ENCODE results near the gene C4orf50.

Gene C4orf50

GRCh38 chr4:5943561-5943960, 74.7 kb downstream of the C4orf50 start:
- DNase-seq (ENCODE audit: low read depth, low spot score), result no peak

- DNase-seq (ENCODE audit: low read depth, low spot score), result no peak
Measured at GRCh38 chr4:5942947-5943346, 75.3 kb downstream of the C4orf50 start.

- DNase-seq (ENCODE audit: low read depth, low spot score), result no peak
Measured at GRCh38 chr4:5941601-5942000, 76.6 kb downstream of the C4orf50 start.

GRCh38 chr4:5940470-5941203, 77.6 kb downstream of the C4orf50 start:
- no peak for DNase-seq (ENCODE audit: low read depth, low spot score)

- DNase-seq (ENCODE audit: low read depth, low spot score), result no peak
Measured at GRCh38 chr4:5933996-5934831, 84.0 kb downstream of the C4orf50 start.

- no peak for DNase-seq (ENCODE audit: low read depth, low spot score)
Measured at GRCh38 chr4:5933116-5933515, 85.1 kb downstream of the C4orf50 start.

GRCh38 chr4:5932035-5932568, 86.1 kb downstream of the C4orf50 start:
- no peak for DNase-seq (ENCODE audit: low read depth, low spot score)

GRCh38 chr4:5931526-5931925, 86.7 kb downstream of the C4orf50 start:
- DNase-seq (ENCODE audit: low read depth, low spot score), result no peak

- no peak for DNase-seq (ENCODE audit: low read depth, low spot score)
Measured at GRCh38 chr4:5930876-5931275, 87.4 kb downstream of the C4orf50 start.

- DNase-seq (ENCODE audit: low read depth, low spot score), result no peak
Measured at GRCh38 chr4:5930456-5930855, 87.8 kb downstream of the C4orf50 start.

- DNase-seq (ENCODE audit: low read depth, low spot score), result no peak
Measured at GRCh38 chr4:5928844-5929420, 89.3 kb downstream of the C4orf50 start.

- DNase-seq (ENCODE audit: low read depth, low spot score), result no peak
Measured at GRCh38 chr4:5928274-5928673, 90.0 kb downstream of the C4orf50 start.

- no peak for DNase-seq (ENCODE audit: low read depth, low spot score)
Measured at GRCh38 chr4:5927747-5928146, 90.5 kb downstream of the C4orf50 start.

GRCh38 chr4:5927116-5927515, 91.1 kb downstream of the C4orf50 start:
- DNase-seq (ENCODE audit: low read depth, low spot score), result no peak

GRCh38 chr4:5926598-5926997, 91.6 kb downstream of the C4orf50 start:
- DNase-seq (ENCODE audit: low read depth, low spot score), result no peak

GRCh38 chr4:5925419-5926200, 92.6 kb downstream of the C4orf50 start:
- no peak for DNase-seq (ENCODE audit: low read depth, low spot score)

GRCh38 chr4:5924461-5925125, 93.6 kb downstream of the C4orf50 start:
- DNase-seq (ENCODE audit: low read depth, low spot score), result no peak

- DNase-seq (ENCODE audit: low read depth, low spot score), result no peak
Measured at GRCh38 chr4:5923376-5923775, 94.9 kb downstream of the C4orf50 start.

- no peak for DNase-seq (ENCODE audit: low read depth, low spot score)
Measured at GRCh38 chr4:5922556-5922955, 95.7 kb downstream of the C4orf50 start.

- no peak for DNase-seq (ENCODE audit: low read depth, low spot score)
Measured at GRCh38 chr4:5921981-5922380, 96.2 kb downstream of the C4orf50 start.

Measured in activated naive CD8-positive, alpha-beta T cell treated with anti-CD3 and anti-CD28 coated beads, Interleukin-2, amount 50 U/mL, for 16 hours (primary cell).